NCI-H187 treated with DMSO at 0.1 percent for 48 hours (cell line): Measurements from ENCODE around the gene TCHP.
"Not testable (repeated sequence)": the region's sequence is repeated elsewhere in the genome, so short reads cannot be mapped to it uniquely, and the experiment has no call there.

Experiments
- DNase-seq: peaks from one replicate; lab custom pipeline; 2025; lab: John Stamatoyannopoulos, UW

The TCHP gene

GRCh38 chr12:109899783-109900751, at the start of gene TCHP:
TCHP (plus strand) TSS chr12:109900274; CDS start chr12:109903027, 2,753 bp downstream.
- DNase-seq = peak; percentile 28

- DNase-seq = not testable (repeated sequence)
These were observed 49.6 kb upstream of the TCHP start for GRCh38 chr12:109850518-109850917.

- no peak for DNase-seq
These were observed 44.7 kb upstream of the TCHP start for GRCh38 chr12:109855377-109855776.

- DNase-seq = no peak
These were observed 42.4 kb upstream of the TCHP start for GRCh38 chr12:109857715-109858114.

GRCh38 chr12:109858764-109859163, 41.3 kb upstream of the TCHP start:
- DNase-seq = no peak

- DNase-seq = no peak
These were observed 39.1 kb upstream of the TCHP start for GRCh38 chr12:109860977-109861376.

GRCh38 chr12:109861689-109862314, 38.3 kb upstream of the TCHP start:
- DNase-seq = no peak

- not testable (repeated sequence) for DNase-seq
These were observed 37.6 kb upstream of the TCHP start for GRCh38 chr12:109862491-109862890.

GRCh38 chr12:109863847-109864712, 36.0 kb upstream of the TCHP start:
- no peak for DNase-seq

GRCh38 chr12:109864916-109865315, 35.2 kb upstream of the TCHP start:
- no peak for DNase-seq

GRCh38 chr12:109868182-109869051, 31.7 kb upstream of the TCHP start:
- no peak for DNase-seq

- no peak for DNase-seq
These were observed 29.4 kb upstream of the TCHP start for GRCh38 chr12:109870648-109871047.

GRCh38 chr12:109871668-109872314, 28.3 kb upstream of the TCHP start:
- DNase-seq = no peak

- DNase-seq = no peak
These were observed 26.4 kb upstream of the TCHP start for GRCh38 chr12:109873653-109874052.

GRCh38 chr12:109875572-109876131, 24.4 kb upstream of the TCHP start:
- peak; percentile 64 for DNase-seq

- no peak for DNase-seq
These were observed 23.7 kb upstream of the TCHP start for GRCh38 chr12:109876406-109876805.

GRCh38 chr12:109877504-109878246, 22.4 kb upstream of the TCHP start:
- no peak for DNase-seq

- no peak for DNase-seq
These were observed 21.8 kb upstream of the TCHP start for GRCh38 chr12:109878247-109878625.

- DNase-seq = no peak
These were observed 21.3 kb upstream of the TCHP start for GRCh38 chr12:109878749-109879148.
